HG02981 (cell line): Measurements from ENCODE around the gene RNF6.

Source experiments
- ATAC-seq: cut with Tn5 transposase; IDR thresholded peaks from one replicate; pipeline ENCODE4 v1.9.1; 2021; ENCODE audit warnings: mild to moderate bottlenecking, moderate library complexity; ENCODE audit not compliant: unreplicated experiment

The RNF6 gene

DNA sequence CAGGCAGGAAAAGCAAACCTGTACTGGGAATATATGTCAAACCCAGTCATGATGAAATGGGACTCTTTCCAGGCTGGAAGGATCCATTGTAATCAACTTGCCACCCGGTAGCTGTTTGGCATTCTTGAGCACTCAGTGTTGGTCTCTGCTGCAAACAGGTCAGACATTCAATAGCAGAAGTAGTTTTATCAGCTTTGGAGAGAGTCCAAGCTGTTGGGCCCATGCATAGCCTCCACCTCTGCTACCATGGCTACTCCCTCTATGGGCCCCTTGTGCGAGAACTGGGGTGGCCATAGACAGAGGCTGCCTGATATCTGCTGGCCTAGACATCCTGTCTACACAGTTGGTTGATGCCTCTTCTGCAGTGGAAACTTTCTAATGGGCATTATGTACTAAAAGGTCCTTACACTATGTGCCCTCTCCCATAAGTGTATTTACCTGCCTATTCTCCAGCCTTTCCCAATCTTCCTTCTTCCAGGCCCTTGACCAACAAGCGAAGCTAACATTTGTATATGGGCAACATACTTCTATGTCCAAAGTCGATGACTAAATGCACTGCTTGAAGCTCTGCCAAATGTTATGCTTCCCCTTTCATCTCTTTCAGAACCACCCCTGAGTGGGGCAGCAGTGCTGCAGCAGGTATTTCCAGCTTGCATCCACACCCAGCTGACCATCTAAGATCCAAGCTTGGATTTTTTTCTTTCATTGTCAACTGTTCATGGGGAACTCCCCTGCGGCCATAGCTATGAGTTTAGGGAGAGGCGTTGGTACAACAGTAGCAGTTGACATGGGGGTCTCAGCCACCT, 5.3 kb upstream of the RNF6 start:
- no peak for ATAC-seq

DNA sequence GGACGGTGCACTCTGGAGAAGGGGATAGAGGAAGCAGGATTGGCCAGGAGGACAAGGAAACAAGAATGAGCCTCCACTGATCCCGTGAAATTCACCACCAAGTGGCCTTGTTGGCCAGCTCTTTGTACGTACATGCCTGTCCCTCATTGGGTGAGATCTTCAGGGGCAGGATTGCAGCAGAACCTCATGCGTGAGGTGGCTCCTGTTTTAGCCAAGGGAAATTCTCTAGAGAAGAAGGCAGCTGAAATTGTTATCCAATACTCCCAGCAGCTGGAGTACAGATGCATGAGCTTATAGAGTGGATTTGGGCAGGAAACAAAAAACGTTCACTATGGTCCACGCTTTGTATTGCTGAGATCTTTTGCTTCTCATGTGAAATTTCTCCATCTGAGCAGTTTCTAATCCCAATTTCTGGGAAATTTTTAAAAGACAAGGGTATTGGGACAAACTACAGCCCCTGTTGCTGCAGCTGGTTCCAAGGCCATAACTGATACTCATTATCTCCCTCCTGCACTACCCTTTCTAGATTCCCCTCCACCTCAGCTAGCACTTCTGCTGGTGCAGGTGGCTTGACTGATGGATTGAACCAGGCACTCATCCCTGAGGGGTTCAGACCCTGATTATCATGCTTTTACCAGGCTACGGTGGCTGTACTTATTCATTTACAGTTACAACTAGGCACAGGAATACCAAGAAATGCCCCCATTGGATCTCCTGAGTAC, 3.9 kb upstream of the RNF6 start:
- no peak for ATAC-seq

DNA sequence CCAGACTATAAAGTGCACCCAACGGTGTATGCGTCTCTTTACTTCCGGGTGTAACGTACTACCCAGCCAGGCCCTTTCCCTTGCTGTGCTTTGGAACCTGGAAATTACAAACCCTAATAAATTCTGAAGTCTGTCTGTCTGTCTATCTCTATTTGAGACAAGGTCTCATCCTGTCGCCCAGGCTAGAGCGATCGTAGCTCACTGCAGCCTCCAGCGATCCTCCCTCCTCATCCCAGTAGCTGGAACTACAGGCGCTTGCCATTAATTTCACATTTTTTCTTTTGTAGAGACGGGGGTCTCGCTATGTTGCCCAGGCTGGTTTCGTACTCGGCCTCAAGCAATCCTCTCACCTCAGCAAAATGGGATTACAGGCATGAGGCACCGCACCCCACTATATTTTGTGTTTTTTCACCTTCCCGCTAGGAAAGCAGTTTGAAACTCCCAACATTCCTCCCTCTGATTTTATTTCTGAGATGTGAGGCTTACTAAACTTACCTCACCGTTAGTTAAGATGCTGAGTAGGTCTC, 469 bp upstream of the RNF6 start:
- ATAC-seq = peak; percentile 37

DNA sequence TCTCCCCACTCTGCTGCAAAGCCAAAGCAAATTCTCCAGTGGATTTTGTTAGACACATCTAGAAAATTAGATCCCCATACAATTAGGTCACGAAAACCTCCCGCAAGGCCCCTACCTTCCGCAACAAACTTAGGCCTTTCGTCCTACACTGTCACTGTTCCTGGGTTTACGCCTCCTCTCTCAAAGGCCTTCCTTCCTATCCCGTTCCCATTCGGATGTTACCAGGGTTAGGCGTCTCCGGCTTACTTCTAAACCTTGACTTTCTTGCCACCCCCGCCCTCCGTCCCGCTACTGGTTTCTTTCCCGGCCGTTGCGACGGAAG, 754 bp downstream of the RNF6 start:
- peak; percentile 3 for ATAC-seq

DNA sequence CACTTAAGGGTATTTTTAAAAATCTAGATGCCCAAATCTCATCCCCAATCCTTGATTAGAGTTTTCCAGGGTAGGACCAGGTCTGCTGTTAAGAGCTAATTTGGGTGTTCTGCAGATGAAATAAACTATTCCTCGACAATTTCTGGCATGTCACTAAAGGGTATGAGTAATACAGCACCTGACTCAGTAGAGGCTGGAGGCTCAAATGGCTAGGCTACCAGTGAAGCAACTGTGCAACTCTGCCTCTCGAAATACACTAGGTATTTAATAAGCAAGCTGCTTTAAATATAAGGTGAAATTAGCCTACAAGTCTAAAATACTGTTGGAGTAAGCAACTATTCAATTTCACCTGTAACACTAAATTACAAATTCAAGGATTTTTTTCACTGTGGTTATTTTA, 1.5 kb downstream of the RNF6 start:
- no peak for ATAC-seq

DNA sequence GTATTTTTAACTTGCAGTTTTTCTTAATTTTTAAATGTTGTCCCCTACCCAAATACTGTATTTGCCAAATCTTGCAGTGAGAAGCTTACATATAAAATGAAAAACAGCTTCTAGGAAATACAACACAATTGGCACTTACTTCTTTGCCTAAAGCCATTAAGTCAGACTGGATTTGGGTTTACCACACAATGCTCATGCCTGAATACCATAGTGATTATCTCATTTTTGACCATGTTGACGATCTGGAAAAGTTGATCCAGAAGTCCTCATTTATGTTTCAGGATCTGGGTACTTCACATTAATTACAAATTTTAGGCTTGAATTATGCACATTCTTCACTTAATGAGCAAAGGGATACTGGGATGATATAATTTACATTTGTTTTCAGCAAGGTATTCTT, 2.4 kb downstream of the RNF6 start:
- ATAC-seq = no peak

DNA sequence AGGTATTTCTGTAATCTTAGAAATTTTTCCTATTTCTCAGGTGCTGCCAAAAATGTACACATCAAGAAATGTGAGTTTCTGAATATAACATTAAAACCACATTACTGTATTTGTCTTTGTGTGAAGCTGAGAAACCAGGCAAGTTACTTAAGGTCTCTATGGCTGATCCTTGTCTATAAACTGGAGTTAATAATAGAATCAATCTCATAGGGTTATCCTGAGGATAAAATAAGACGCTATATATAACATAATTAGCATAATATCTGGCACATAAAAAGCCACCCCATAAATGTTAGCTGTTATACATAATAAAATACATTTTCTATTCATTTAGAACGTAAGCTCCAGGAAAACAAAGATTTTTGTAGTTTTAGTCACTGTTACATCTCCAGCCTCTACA, 6.1 kb downstream of the RNF6 start:
- no peak for ATAC-seq

DNA sequence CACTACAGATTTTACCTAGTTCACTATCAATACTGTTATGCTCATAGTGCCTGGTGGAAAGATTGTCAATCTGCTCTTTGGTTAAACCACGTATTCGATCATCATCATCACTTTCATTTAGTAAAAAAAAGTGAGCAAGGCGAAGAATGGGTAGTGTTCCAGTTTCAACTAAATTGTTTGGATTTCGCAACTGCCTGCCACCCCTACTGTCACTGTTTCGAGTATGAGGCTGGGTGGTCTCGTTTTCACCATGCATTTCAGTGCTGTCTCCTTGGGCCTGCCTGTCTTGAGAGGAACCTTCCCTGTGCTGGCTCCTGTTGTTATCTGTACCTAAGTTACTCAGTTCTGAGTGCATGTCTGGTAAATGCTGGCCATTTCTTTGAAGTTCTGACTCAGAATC, 8.1 kb downstream of the RNF6 start:
- no peak for ATAC-seq

DNA sequence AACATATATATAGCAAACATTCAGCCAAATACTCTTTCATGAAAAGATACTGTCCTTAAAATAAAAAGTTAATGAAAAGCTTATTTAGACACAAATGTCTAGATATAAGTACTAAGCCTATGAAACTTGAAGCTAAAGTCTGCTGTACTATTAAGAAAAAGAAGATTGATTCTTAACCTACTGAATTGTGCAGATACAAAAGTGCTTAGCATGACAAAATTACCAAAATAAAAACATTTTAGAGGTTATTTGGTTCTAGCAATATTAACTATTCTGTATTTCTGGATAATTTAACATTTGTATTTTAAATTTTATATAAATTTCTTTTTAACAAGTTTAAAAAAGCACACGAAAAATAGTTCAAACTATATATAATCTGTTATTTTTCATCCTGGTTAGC, 8.8 kb downstream of the RNF6 start:
- ATAC-seq = no peak

DNA sequence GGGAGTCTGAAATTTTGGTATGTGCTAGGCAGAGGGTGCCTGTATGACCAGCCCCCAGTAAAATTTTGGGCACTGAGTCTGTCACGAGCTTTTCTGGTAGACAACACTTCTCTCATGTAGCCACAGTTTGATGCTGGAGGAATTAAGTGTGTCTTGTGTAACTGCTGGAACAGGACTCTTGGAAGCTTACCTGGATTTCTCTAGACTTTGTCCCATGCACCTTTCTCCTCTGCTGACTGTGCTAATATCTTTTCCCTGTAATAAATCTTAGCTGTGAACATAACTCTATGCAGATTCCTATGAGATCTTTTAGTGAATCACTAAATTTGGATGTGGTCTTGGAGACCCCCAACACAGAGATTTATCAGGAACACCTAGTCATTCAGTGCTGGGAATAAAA, 13.8 kb downstream of the RNF6 start:
- no peak for ATAC-seq

DNA sequence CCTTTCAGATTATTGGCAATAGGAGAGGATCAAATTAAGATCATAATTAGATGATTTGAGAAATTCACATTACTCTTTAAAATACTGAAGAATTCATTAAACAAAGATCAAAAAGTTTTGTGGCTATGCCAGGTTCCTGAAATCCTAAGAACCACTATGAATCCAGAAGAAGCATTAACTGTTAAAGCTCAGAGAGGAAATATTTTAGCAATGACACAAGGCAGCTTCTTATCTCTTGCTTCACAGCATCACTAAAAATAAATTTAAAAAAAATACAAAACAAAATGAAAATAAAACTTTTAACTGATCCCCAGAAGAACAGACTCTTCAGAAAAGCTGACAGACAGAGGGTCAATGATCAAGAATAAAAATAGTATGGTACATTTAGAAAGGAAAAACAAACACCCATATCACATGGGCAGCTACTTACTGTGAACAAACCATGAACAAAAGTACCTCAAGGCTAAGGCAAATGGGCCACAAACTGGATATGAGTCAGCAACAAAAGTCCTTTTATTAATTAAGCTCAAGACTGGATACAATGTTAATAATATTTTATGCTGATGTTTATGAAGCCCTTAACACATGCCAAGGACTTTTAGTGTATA, 19.6 kb downstream of the RNF6 start:
- ATAC-seq = no peak

DNA sequence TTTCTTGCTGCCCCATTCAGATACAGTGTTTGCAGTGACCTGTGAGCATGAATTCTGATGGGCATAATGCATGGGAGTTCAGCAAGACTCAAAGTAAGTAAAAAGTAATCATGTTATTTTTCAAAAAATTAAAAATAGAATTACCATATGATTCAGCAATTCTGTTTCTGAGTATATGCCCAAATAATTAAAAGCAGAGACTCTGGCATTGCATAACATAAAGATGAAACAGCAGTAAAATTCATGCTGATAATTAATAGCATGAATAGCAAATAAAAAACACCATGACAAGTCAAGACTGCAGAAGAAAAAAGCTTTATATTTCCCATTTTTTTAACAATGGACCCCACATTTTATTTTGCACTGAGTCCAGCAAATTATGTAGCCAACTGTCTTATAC, 21.3 kb downstream of the RNF6 start:
- ATAC-seq = no peak

DNA sequence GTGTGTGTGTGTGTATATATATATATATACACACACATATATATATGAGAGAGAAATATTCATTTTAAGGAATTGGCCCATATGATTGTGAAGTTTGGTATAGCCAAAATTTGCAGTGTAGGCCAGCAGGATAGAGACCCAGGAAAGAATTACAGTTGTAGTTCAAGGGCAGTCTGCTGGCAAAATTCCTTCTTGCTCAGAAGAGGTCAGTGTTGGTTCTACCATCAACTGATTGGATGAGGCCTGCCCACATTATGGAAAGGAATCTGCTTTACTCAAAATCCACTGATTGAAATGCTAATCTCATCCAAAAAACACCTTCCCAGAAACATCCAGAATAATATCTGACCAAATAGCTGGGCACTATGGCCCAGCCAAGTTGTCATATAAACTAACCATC, 24.0 kb downstream of the RNF6 start:
- ATAC-seq = no peak

DNA sequence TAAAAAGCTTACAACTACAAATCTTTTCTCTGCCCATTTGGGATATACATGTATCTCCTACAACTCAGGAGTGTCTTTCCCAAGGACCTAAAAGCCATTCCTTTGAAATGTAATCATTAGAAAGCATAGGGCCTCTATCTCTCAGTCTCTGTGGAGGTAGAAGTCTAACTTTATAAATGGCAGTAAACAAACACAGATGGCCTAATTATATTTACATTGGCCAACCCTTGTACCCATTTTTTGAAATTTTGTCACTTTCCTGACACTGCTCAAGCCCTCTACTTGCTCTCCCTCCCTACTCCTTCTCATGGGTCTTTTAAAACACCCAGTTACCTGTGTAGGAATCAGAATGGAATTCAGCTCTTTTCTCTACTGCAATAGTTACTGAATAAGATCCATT, 24.8 kb downstream of the RNF6 start:
- no peak for ATAC-seq

DNA sequence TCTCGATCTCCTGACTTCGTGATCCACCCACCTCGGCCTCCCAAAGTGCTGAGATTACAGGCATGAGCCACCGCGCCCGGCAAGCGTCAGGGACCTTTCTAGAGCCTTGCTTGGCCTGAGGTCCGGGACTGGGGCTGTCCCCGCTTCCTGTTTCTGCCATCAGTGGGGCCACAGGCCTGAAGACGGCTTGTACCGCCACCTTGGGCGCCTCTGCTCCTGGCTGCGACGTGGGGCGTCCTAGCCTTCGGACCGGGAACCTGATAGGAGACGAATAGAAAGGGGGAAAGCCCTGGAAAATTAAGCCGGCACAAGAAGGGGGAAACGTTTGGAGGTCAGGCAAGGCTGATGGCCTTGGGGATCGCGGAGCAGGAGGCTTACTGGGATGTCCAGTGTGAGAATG, 35.1 kb downstream of the RNF6 start:
- ATAC-seq = no peak

DNA sequence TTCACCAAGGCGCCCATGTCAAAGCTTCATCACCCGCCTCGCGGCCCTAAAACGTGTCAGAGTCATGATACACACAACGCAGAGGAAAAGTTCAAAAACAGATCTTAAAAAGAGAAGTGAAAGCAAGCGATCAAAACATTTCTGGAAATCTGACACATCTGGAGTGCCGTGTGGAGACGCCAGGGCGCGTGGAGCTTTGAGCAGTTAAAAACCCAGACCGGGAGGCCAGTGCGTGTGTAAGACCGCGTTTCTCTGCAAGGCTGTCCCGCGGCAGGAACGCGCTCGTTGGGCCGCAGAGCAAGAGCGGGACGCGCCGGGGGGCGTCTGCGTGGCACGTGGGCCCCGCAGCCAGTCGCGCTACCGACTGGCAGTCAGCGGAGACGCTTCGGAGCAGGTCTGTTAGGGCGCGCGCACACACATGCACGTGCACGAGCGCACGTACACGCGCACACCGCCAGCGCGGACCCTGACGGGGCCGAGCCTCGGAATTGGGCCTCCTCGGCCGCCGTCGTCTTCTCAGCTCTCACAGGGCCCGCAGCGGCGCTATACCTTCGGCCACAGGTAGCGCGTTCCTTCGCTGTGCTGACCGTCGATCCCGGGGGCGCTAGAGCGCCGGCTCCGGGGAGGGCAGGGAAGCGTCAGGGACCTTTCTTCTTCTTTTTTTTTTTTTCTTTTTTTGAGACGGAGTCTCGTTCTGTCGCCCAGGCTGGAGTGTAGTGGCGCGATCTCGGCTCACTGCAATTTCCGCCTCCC, 35.8 kb downstream of the RNF6 start:
- ATAC-seq = peak; percentile 82

DNA sequence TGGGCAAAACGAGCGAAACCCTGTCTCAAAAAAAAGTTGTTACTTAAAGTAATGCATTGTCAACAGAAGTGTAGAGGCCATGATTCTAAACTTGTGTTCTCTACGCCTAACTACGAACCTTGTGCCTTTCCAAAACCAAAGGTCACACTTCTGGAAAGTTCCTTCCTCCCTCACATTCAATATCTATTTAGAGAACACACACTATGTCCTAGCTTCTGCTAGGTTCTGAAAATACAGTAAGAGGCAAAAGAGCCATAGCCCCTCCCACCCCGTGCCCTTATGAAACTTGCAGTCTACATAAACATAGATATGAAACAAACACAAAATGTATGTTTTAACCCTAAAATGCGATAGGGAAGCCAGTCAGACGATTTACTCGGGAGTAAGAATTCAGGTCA, 36.4 kb downstream of the RNF6 start:
- ATAC-seq = no peak

DNA sequence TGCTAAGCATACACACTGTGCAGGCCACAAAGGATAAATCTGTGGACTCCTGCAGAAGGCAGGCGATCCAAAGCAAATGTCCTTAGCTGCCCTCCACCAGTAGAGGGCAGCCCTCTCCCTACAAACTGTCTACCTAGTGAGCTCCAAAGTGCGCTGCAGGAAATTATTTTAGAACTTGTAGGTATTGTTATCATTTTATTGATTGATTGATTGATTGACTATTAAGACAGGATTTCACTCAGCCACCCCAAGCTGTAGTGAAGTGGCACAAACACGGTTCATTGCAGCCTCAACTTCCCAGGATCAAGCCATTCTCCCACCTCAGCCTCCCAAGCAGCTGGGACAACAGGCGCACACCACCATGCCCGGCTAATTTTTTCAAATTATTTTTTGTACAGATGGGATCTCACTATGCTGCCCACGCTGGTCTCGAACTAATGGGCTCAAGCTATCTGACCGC, 37.3 kb downstream of the RNF6 start:
- ATAC-seq = peak; percentile 44

DNA sequence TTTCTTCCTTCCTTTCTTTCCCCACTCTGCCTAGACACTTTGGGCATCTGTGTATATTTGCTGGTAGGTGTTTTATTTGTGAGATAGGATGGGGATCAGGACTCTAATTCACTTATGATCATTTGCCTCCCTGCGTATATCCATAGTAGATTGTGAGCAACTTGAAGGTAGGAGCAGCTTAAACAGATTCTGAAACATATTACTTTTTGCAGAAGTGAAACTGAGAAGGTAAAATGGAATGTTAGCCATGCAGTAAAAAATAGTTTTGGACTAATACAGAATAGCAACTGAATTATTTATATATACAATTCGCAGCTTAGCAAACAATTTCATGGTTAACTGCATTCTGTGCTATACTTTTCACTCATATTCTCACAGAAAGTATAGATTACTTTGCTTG, 38.7 kb downstream of the RNF6 start:
- no peak for ATAC-seq

DNA sequence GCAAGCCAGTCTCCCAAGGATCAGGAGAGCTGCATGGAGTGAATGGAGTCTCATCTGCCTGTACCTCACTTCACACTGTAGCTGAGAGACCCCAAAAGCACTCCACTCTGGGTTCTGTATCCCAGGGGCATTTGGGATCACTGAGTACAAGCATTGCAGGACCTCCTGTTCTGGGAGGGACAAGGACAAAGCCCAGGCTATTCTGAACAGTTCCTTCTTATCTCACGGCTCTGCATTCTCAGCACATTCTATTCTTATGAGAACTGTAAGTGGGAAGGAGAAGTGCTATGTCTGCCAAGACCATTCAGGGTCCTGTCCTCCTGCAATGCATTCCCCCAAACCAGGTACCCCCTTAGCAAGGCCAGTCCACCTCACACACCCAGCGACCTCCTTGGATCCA, 42.8 kb downstream of the RNF6 start:
- no peak for ATAC-seq

DNA sequence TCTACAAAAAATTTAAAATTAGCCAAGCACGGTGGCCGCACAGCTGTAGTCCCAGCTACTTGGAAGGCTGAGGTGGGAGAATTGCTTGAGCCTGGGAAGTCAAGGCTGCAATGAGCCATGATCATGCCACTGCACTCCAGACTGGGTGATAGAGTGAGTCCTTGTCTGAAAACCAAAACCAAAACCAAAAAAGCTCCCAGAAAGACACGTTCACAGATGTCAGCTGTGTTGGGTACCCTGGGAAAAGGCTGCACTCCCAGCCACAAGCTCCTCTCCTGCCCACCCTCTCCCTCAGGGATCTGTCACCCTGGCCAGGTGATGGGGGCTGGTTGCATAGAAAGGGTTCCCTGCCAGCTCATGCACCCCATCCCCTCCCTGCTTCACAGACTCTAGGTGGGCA, 53.3 kb downstream of the RNF6 start:
- no peak for ATAC-seq
